Activated CD8-positive, alpha-beta T cell treated with anti-CD3 and anti-CD28 coated beads, Interleukin-2, amount 10 ng/mL, durations not matched to agents 7 days and 5 days (primary cell): ENCODE results near the gene CYB561A3. TPM values are rescaled to one million over a fixed set of nuclear protein-coding genes. Genes with fewer than 3 reads are reported as not detected.

Source experiments
- ATAC-seq: fragments of 150-1000 bp; cut with Tn5 transposase; one replicate; pipeline ENCODE4 v1.10.0; 2021; ENCODE audit warnings: moderate library complexity
- CTCF ChIA-PET: fragments of 350-600 bp; sonication (Branson Sonifier 250); formaldehyde crosslinking; loops from one replicate; lab custom pipeline; 2021; ENCODE audit warnings: antibody characterized with exemption; lab: Charles Lee
- POLR2A ChIA-PET: fragments of 350-600 bp; sonication (Branson Sonifier 250); formaldehyde crosslinking; loops from one replicate; lab custom pipeline; 2021; ENCODE audit warnings: antibody characterized with exemption; lab: Charles Lee
- DNase-seq: peaks from one replicate; pipeline ENCODE4 v3.0.0-alpha.2; 2020
- H3K27ac Mint-ChIP-seq: one replicate; pipeline ENCODE4 v1.8.0; 2021; ENCODE audit warnings: mild to moderate bottlenecking, mixed read lengths
- H3K27me3 Mint-ChIP-seq: one replicate; pipeline ENCODE4 v1.8.0; 2021; ENCODE audit warnings: low read depth, mixed read lengths
- H3K36me3 Mint-ChIP-seq: one replicate; pipeline ENCODE4 v1.8.0; 2021; ENCODE audit warnings: low read depth, mixed read lengths
- H3K4me1 Mint-ChIP-seq: one replicate; pipeline ENCODE4 v1.8.0; 2021; ENCODE audit warnings: low read depth, mixed read lengths
- H3K4me3 Mint-ChIP-seq: one replicate; pipeline ENCODE4 v1.8.0; 2021; ENCODE audit warnings: mild to moderate bottlenecking, mixed read lengths
- H3K9me3 Mint-ChIP-seq: one replicate; pipeline ENCODE4 v1.8.0; 2022; ENCODE audit warnings: mixed read lengths; ENCODE audit not compliant: insufficient read depth
- total RNA-seq, 2 experiments: library from RNA; stranded (reverse); gene quantifications; one replicate each; pipeline ENCODE4 v1.2.3, GENCODE V29; 2021

Gene CYB561A3
- total RNA-seq, 2 experiments from 2014 or later = 53.2 to 55.6 TPM

DNA sequence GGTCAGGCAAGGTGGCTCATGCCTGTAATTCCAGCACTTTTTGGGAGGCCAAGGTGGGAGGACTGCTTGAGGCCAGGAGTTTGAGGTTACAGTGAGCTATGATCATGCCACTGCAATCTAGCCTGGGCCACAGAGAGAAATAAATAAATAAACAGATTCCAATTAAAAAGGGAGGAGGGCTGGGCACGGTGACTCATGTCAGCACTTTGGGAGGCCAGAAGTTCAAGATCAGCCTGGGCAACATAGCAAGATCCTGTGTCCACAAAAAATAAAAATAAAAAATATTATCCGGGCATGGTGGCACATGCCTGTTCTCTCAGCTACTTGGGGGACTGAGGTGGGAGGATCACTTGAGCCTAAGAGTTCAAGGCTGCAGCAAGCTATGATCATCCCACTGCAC is 7.5 kb downstream of the CYB561A3 start:
- no peak for ATAC-seq
- CTCF ChIA-PET = interaction anchor here (1.0 to 1.9 kb wide), 4 partner anchors 9 to 32 kb away, joined by 3 to 13 read pairs (median 4); no protein-coding TSS in a partner anchor
- H3K27me3 Mint-ChIP-seq = no peaks in the 10 kb centered on the region
- POLR2A ChIA-PET = interaction anchor here (2.0 kb wide), 1 partner anchor 18 kb away, joined by 6 read pairs; no protein-coding TSS in a partner anchor
- H3K4me3 Mint-ChIP-seq = no peak overlapping the region
- H3K4me1 Mint-ChIP-seq = peaks cover 4% of the 10 kb centered on the region
- no peak for DNase-seq
- no peaks in the 10 kb centered on the region for H3K9me3 Mint-ChIP-seq
- H3K36me3 Mint-ChIP-seq = peaks cover 23% of the 10 kb centered on the region
- H3K27ac Mint-ChIP-seq = no peak overlapping the region

DNA sequence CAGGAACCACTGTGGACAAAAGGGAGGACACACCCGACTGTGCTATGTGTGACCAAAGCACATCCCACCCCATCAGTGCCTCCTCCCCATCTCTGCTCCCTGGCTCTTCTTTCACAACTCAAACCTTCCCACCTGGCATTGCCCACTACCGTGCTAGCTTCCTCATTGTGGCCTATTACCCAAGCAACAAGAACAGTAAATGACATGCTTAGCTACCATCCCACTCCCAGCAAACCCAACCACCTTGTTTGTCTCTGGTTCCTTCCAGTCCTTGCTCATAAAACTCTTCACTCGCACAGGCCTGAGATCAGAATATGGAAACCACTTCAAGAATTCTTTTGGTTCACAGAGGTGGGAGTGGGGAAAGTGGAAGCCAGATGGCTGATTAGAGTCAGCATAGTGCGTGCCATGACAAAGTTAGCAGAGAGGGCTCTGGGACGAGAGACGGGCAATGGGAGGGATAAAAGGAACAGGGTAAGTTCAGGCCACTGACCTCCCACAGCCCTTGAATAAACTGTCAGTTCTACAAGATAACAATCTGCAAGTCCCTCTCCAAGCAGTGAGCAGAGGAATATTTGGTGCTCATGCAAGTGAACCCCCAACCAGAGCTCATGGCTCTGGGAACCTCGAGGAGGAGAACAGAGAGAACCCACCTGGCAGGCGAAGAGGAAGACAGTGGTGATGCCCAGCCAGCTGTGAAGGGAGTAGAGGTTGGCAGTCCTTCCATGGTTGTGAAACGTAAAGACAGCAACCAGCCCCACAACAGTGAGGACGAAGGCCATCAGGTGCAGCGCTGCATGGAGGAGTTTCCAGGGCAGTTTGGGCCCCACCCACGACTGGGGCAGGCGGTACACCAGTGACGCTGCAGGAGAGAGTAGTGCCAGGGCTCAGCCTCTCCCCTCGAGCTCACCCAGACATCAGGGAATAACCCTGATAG is 8.3 kb downstream of the CYB561A3 start:
- Mint-ChIP-seq H3K4me1 (no peaks in the 10 kb centered on the region), H3K36me3 (peaks cover 27% of the 10 kb centered on the region), H3K27ac (peak overlapping the region; percentile 22), H3K4me3 (no peak overlapping the region), H3K27me3 (no peaks in the 10 kb centered on the region), H3K9me3 (no peaks in the 10 kb centered on the region)
- CTCF ChIA-PET = interaction anchor here (1.0 to 1.9 kb wide), 3 partner anchors 9 to 33 kb away, joined by 3 to 13 read pairs (median 4); partner anchors contain the start of gene TMEM138
- POLR2A ChIA-PET = no interaction called here
- no peak for DNase-seq
- no peak for ATAC-seq

DNA sequence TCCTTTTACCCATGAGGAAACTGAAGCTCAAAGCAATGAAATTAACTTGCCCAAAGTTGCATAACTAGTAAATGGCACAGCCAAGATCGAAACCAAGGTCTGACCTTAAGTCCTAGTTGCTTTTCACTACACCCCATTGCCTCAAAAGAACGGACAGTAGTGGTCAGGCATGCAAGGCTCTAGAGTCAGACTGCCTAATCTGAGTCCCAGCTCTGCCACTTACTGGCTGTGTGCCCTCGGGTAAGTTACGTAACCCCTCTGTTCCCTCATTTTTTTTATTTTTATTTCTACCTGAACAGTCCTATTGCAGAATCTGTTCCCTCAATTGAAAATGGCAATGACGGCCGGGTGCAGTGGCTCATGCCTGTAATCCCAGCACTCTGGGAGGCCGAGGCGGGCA is 9.6 kb downstream of the CYB561A3 start:
- ChIA-PET CTCF (interaction anchor here (1.4 kb wide), 1 partner anchor 16 kb away, joined by 5 read pairs; no protein-coding TSS in a partner anchor), POLR2A (interaction anchor here (0.6 kb wide), 1 partner anchor 348 kb away, joined by 3 read pairs; no protein-coding TSS in a partner anchor)
- Mint-ChIP-seq H3K9me3 (no peaks in the 10 kb centered on the region), H3K4me1 (peaks cover 6% of the 10 kb centered on the region), H3K36me3 (peaks cover 27% of the 10 kb centered on the region), H3K27ac (no peak overlapping the region), H3K4me3 (no peak overlapping the region), H3K27me3 (no peaks in the 10 kb centered on the region)
- ATAC-seq (no peak), DNase-seq (no peak)

DNA sequence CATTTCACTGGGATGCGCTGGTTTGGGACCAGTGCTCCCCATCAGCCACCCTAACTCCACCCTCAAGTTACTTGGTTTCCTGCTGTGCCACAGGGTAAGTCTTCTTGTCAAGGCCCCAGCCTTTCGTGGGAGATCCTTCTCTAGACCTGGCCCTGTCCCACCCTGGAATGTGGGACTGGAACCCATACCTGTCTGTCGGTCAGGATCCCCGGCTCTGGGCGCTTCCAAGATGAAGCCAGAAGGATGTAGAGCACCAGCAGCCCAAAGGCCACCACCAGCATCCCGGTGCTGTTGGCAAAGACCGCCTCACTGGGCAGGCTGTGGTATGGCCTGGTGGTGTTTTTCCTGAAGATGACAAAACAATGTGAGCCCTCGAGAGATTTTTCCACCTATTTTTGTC is 10.9 kb downstream of the CYB561A3 start:
- ATAC-seq (no peak), DNase-seq (no peak)
- H3K4me3 Mint-ChIP-seq = no peak overlapping the region
- peaks cover 27% of the 10 kb centered on the region for H3K36me3 Mint-ChIP-seq
- H3K27me3 Mint-ChIP-seq = no peaks in the 10 kb centered on the region
- POLR2A ChIA-PET = no interaction called here
- CTCF ChIA-PET = interaction anchor here (5.0 kb wide), 1 partner anchor 15 kb away, joined by 34 read pairs; no protein-coding TSS in a partner anchor
- H3K4me1 Mint-ChIP-seq = peaks cover 15% of the 10 kb centered on the region
- no peak overlapping the region for H3K27ac Mint-ChIP-seq
- no peaks in the 10 kb centered on the region for H3K9me3 Mint-ChIP-seq

DNA sequence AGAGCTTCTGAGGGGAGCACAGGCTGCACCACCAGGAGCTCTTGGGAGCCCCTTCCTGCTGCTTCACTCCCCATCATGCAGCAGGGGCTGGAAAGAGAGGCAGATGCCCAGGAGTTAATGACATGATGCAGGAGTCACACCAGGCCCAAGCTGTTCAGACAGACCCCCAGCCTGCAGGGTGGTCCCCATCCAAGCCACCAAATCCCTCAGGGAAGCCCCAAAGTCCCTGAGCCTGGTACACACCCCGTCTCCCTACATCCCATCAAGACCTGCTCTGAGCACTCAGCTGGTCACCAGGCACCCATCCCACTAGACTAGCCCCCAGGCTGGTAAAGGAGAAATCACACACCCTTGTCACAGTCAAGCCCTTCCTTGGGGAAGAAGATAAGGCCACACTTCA is 11.3 kb downstream of the CYB561A3 start:
- Mint-ChIP-seq H3K27ac (no peak overlapping the region), H3K9me3 (no peaks in the 10 kb centered on the region), H3K27me3 (no peaks in the 10 kb centered on the region), H3K4me3 (no peak overlapping the region), H3K4me1 (peaks cover 15% of the 10 kb centered on the region), H3K36me3 (peaks cover 27% of the 10 kb centered on the region)
- ATAC-seq = no peak
- POLR2A ChIA-PET = no interaction called here
- no peak for DNase-seq
- CTCF ChIA-PET = interaction anchor here (0.6 to 5.0 kb wide), 2 partner anchors 14 to 84 kb away, joined by 3 to 34 read pairs; no protein-coding TSS in a partner anchor

DNA sequence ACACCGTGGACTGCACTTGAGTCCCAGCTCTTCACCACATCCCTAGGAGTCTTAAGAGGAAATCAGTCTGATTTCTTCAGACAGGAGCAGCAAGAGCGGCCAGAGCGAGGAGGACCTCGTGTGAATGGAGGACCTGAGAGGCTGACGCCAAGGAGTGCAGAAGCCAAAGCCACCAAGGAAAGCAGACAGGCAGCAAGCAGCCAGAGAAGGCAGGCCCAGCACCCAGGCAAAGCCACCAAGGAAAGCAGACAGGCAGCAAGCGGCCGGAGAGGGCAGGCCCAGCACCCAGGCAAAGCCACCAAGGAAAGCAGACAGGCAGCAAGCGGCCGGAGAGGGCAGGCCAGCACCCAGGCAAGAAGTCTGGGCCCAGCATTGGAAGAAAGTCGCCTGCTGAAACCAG is 11.8 kb downstream of the CYB561A3 start:
- Mint-ChIP-seq H3K36me3 (peaks cover 25% of the 10 kb centered on the region), H3K4me3 (no peak overlapping the region), H3K27me3 (no peaks in the 10 kb centered on the region), H3K27ac (no peak overlapping the region), H3K4me1 (peaks cover 15% of the 10 kb centered on the region), H3K9me3 (no peaks in the 10 kb centered on the region)
- POLR2A ChIA-PET = no interaction called here
- CTCF ChIA-PET = interaction anchor here (0.6 to 5.0 kb wide), 2 partner anchors 14 to 84 kb away, joined by 3 to 34 read pairs; no protein-coding TSS in a partner anchor
- no peak for DNase-seq
- no peak for ATAC-seq

DNA sequence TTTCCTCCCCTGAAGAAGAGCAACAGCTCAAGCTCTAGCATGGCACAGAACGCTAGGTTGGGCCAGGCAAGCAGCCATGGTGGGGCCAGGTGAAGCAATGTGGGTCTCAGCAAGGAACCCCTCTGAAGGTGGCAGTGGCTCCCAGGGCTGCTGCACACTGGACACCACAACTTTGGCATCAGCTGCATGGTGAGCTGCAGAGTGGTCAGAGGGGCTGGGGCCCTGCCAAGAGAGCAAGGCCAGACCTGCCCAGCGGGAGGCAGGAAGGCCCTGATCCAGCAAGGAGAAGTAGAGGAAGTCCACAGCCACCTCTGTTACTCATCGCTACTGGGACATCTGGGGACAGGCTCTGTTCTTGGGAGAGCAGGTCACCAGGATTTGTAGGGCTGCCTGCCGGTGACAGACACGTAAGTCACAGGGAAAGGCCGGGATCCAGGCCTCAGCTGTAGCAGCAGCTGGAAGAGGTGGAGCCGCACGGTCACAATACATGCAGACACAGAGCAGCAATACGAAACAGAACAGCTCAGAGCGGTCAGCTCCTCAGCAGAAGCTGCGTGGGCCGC is 12.4 kb downstream of the CYB561A3 start:
- CTCF ChIA-PET = interaction anchor here (1.5 to 5.0 kb wide), 3 partner anchors 13 to 36 kb away, joined by 7 to 34 read pairs (median 9); partner anchors contain the start of genes CYB561A3 and TMEM138
- DNase-seq (no peak), ATAC-seq (no peak)
- Mint-ChIP-seq H3K27ac (peak overlapping the region; percentile 5), H3K36me3 (peaks cover 25% of the 10 kb centered on the region), H3K4me3 (no peak overlapping the region), H3K9me3 (no peaks in the 10 kb centered on the region), H3K4me1 (peaks cover 15% of the 10 kb centered on the region), H3K27me3 (no peaks in the 10 kb centered on the region)
- POLR2A ChIA-PET = interaction anchor here (0.5 kb wide), 1 partner anchor 406 kb away, joined by 3 read pairs; no protein-coding TSS in a partner anchor

DNA sequence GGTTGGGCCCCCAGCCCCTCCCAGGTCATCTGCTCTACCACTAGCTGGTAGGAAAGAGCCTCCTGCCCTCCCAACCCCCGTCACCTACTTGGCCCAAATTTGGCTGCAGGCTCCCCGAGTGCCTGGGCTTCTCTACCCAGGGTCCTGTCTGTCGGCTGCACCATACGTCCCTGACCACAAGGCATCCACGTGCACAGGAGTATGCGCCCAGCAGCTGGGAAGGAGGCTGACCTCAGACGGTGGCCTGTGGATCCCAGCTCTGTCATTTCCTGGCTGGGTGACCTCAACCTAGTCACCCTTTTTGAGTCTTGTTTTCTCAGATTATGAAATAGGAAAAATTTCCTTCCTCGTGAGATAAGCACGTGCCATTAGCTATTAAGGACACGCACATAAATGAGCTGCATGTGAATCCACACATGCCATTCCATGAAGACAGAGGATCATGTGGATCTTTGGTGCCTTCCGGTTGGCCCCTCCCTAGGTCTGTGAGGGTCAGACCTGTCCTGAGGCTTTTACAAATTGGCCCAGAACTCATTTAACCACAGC is 13.7 kb downstream of the CYB561A3 start:
- no peak for DNase-seq
- H3K36me3 Mint-ChIP-seq = peaks cover 19% of the 10 kb centered on the region
- CTCF ChIA-PET = interaction anchor here (1.0 to 5.0 kb wide), 5 partner anchors 12 to 87 kb away, joined by 3 to 34 read pairs (median 7); partner anchors contain the start of genes CPSF7, CYB561A3, SDHAF2 and TMEM138
- peaks cover 15% of the 10 kb centered on the region for H3K4me1 Mint-ChIP-seq
- H3K27me3 Mint-ChIP-seq = no peaks in the 10 kb centered on the region
- POLR2A ChIA-PET = no interaction called here
- H3K4me3 Mint-ChIP-seq = no peak overlapping the region
- H3K27ac Mint-ChIP-seq = no peak overlapping the region
- H3K9me3 Mint-ChIP-seq = no peaks in the 10 kb centered on the region
- ATAC-seq = no peak

DNA sequence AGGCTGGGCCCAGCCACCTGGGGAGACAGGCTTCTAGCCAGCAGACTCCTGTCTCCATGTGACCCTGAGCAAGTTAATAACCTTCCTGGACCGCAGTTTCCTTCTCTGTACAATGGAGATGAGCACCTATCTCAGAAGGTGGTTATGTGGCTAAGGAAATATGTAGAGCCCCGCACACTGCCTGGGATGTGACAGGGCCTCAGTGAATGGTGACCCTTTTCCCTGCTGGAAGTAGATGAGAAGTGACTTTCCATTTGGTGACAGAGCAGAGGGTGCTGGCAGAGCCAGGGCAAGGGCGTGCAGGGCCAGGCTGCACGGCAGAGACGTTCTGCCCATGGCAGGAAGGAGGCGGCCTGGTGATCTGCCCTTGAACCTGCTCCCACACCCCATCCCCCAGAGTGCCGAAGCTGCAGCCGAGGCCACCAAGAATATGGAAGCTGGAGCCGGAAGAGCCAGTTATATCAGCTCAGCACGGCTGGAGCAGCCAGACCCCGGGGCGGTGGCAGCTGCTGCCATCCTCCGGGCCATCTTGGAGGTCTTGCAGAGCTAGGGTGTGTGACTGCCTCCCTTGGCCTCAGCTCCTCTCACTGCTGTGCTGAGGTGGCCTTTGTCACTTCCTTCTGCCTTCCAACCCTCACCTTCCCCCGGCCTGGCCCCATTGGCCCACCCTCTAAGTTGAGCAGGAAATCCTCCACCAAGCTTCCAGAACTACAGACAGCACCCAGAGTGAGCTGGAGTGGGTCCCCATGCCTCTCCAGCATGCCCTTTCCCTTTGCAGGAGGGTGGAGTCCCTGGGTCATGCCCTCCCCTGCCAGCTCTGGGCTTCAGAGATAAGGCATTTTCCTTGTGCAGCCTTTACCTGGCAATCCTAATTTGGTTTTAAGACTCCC is 15.5 kb downstream of the CYB561A3 start:
- peak; percentile 16 for ATAC-seq

DNA sequence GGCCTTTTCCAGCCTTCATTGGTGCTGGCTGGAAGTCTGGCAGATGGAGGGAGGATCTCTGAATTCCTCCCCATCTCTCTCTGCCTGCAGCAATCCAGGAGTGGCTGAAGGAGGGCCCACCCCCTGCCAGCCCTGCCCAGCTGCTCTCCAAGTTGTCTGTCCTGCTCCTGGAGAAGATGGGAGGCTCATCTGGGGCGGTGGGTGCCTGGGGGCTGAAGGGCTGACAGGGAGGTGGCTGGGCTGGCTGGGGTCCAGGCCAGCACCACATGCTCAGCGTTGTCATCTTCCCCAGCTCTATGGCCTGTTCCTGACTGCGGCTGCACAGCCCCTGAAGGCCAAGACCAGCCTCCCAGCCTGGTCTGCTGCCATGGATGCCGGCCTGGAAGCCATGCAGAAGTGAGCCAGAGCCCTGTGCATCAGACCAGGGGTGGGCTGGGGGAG is 16.5 kb downstream of the CYB561A3 start:
- no peaks in the 10 kb centered on the region for H3K27me3 Mint-ChIP-seq
- POLR2A ChIA-PET = no interaction called here
- H3K9me3 Mint-ChIP-seq = no peaks in the 10 kb centered on the region
- CTCF ChIA-PET = interaction anchor here (1.6 kb wide), 1 partner anchor 9 kb away, joined by 6 read pairs; no protein-coding TSS in a partner anchor
- H3K4me3 Mint-ChIP-seq = no peak overlapping the region
- H3K27ac Mint-ChIP-seq = no peak overlapping the region
- H3K4me1 Mint-ChIP-seq = peaks cover 15% of the 10 kb centered on the region
- ATAC-seq = no peak
- H3K36me3 Mint-ChIP-seq = peaks cover 7% of the 10 kb centered on the region
- no peak for DNase-seq

More for the DNA sequence above, 15.5 kb downstream of the CYB561A3 start:
- POLR2A ChIA-PET = interaction anchor here (1.3 to 1.5 kb wide), 2 partner anchors 10 to 16 kb away, joined by 3 to 9 read pairs; partner anchors contain the start of genes CYB561A3 and TMEM138
- Mint-ChIP-seq H3K4me3 (no peak overlapping the region), H3K4me1 (peaks cover 15% of the 10 kb centered on the region), H3K27me3 (no peaks in the 10 kb centered on the region), H3K36me3 (peaks cover 7% of the 10 kb centered on the region), H3K27ac (peak overlapping the region; percentile 77), H3K9me3 (no peaks in the 10 kb centered on the region)
- CTCF ChIA-PET = interaction anchor here (1.0 to 5.0 kb wide), 2 partner anchors 10 to 92 kb away, joined by 3 to 34 read pairs; no protein-coding TSS in a partner anchor
- no peak for DNase-seq
